HG02970 (cell line): ENCODE measurements around the gene SRSF5.

Experiments used
- ATAC-seq: cut with Tn5 transposase; IDR thresholded peaks from one replicate; pipeline ENCODE4 v1.9.1; 2021; ENCODE audit warnings: mild to moderate bottlenecking, moderate library complexity, moderate number of reproducible peaks; ENCODE audit not compliant: unreplicated experiment, low FRiP score

SRSF5 gene

DNA sequence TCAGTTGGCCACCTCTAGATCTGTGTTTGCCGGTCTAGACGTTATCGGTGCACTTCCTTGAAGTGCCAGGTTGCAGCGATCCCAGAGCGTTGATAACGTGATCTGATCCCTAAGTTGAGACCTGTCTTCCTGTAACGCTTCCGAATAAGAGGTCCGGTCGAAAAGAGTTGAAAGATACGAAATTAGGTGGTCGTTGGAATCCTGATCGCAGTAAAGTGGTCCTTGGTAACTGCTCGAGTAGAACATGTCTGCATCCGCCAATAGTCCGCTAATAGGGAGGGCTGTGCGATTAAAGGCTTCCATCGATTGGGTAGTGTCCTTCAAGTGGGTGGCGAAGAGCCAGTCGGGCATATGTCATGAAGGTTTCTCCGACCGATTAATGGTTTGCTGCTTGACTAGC lies 2.7 kb downstream of the SRSF5 start:
- no peak for ATAC-seq

GRCh38 chr14:69770559-69770958 lies 3.6 kb downstream of the SRSF5 start:
- ATAC-seq, result no peak

DNA sequence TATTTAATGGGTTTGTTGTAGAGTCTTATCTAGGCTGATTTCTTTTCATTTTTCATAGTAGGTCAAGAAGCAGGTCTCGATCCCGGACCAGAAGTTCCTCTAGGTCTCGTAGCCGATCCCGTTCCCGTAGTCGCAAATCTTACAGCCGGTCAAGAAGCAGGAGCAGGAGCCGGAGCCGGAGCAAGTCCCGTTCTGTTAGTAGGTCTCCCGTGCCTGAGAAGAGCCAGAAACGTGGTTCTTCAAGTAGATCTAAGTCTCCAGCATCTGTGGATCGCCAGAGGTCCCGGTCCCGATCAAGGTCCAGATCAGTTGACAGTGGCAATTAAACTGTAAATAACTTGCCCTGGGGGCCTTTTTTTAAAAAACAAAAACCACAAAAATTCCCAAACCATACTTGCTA lies 4.2 kb downstream of the SRSF5 start:
- no peak for ATAC-seq

GRCh38 chr14:69772082-69773017 lies 5.4 kb downstream of the SRSF5 start:
- ATAC-seq, result no peak

GRCh38 chr14:69773571-69774276 lies 6.8 kb downstream of the SRSF5 start:
- ATAC-seq, result no peak

- ATAC-seq, result no peak
Measured at GRCh38 chr14:69775012-69775411, 8.1 kb downstream of the SRSF5 start.

DNA sequence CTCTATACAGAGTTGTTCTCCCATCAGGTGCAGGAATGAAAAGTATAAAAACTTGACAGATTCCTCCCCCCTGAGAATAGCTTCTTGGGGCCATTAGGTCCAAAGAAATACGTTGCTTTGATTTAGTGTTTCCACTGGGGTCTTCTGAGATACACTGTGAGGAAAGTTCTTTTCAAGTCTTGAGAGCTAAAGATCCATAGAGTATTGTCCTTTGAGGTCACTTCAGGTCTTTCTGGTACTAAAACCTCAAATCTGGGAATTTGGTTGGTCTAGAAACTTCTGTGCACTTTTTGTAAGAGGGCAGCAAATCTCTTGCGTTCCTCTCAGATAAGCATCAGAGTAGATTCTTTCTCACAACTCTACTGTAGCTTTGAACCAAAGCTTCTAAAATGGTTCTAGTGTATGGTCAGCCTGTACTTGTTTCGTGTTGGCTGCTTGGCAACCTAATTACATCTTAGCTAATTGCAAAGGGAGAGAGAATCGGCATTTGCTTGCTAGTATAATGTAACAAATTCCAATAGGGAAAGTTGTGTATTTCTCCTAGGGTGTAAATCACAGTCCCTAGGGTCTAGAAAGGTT lies 10.0 kb downstream of the SRSF5 start:
- no peak for ATAC-seq

DNA sequence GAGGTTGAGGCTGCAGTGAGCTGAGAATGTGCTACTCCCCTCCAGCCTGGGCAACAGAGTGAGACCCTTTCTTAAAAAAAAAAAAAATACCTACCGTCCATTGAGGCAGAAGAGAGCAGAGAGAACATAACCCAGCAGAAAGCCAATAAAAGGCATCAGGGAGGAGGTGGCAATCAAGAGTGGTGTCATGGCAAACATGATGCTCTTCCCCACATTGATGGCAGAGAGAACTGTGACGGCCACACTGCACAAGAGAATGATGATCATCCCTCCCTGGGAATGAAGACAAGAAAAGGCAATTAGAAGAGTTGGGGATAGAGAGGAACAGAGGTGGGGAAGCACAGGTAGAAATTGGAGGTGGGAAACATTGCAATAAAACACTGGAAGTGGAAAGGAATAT lies 12.1 kb downstream of the SRSF5 start:
- no peak for ATAC-seq

DNA sequence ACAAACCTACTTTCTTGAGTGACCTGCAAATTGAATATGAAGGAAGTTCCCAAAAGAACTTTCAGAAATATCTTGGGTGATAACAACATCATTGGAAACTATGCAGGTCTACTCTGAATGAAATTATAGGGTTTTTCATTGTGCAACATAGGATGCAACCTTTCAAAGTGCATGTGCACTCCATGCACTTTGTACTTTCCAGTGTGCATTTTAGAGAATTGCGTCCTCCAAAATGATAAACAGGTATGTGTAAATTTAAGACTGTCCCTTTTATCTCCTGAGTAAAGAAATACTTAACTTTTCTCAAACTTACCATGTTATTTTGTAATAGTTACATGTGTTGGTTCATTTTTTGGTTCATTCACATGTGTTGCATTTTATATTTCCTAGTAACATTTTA lies 13.2 kb downstream of the SRSF5 start:
- no peak for ATAC-seq

- ATAC-seq, result no peak
Measured at GRCh38 chr14:69780952-69781351, 14.0 kb downstream of the SRSF5 start.

DNA sequence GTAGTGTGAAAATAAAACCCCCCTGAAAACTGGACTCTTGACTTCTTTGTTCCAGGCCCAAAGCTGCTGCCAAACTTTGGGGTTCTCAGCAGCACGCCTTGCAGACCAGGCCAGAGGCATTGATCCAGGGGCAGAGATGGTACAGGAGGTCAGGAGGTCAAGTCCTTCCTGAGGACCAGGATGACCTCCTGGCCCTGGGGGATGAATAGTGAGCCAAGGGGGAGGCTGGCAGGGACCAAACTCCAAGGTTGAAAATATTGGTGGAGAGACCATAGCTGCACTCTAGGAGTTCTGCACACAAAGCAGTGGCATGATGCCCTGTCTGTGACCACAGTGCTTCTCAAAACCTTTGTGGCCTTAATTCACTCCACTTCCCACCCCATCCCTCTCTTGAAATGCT lies 18.0 kb downstream of the SRSF5 start:
- ATAC-seq, result no peak

- no peak for ATAC-seq
Measured at GRCh38 chr14:69786603-69787002, 19.7 kb downstream of the SRSF5 start.

- ATAC-seq, result no peak
Measured at GRCh38 chr14:69789118-69789640, 22.2 kb downstream of the SRSF5 start.

DNA sequence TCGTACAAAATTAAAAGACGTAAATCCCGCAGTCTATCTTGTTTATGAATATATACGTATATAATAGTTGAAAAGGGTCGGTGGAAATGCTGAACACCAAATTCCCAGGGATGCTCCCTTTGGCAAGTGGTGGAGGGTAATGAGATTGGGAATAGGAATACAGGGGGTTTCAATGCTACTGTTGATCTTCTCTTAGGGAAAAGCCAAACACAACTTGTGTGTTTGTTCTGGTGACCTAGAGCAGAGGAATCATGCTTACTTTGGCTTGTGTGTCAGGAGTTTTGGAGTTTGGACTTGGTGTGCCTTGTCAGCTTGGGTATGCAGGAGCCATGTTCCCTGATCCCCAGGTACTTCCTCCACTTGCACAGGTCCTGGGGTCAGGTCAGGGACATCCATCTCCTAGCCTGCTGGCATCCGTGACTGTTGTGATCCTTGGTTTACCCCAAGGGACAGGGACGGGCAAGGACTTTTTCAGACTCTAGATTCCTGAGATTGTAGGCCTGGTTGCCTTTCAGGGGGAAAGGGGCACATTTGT lies 26.0 kb downstream of the SRSF5 start:
- ATAC-seq, result no peak

GRCh38 chr14:69794791-69795190 lies 27.8 kb downstream of the SRSF5 start:
- no peak for ATAC-seq

GRCh38 chr14:69795691-69796090 lies 28.7 kb downstream of the SRSF5 start:
- no peak for ATAC-seq

DNA sequence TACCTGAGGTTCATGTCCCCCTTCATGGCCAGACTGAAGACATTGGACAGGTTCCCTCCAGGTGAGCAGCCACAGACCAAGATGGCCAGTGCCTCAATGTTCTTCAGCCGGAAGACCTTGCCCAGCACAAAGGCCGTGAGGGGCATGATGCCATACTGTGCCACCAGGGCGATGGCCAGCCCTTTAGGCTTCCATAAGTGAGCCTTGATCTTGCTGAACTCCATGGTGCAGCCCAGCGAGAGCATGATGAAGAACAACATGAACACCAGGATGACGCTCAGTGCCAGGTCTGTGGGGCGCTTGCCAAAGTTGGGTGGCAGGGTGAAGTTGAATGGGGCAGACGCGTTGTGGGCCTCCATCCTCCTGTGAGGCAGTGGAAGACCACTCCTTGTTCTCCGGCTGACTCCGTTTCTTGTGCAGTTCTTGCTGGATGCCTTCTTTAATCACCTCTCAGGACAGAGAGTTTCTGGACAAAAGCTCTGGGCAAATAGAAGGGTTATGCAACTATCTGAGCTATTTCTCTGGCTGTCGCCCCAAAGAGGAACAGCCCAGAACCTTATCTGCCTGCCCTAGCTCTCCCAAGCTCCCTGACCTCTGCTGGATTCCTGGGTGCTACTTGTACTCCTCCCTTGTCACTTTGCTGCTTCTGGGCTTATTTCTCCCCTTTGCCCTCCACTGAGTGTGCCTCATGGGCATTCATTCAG lies 30.0 kb downstream of the SRSF5 start, which contains the start of gene SLC10A1:
SLC10A1 (minus strand) TSS at position 445 of the 704 bp plus-strand sequence; CDS start at position 359, 86 bp downstream.
- ATAC-seq, result no peak

GRCh38 chr14:69797573-69798338 lies 30.8 kb downstream of the SRSF5 start:
- ATAC-seq, result no peak

DNA sequence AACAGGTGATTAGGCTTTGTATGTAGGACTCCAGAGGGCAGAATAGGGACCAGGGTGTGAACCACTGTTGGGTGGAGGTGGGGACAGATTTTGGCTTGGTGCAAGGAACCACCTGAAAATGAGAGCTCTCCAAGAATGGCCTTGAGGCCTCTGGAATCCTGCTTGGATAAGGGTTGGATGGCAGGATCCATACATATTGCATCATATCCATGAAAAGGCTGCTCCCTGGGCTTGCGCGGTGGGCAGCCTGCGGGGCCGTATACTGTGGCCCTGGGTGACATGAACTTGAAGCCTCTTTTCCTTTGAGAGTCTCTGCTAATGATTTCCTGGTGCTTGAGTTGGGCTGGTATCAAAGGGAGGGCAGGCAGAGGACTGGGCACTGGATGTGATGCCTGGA lies 31.4 kb downstream of the SRSF5 start:
- no peak for ATAC-seq
